ENCODE measurements around the gene YLPM1.

The YLPM1 gene

GRCh38 chr14:74840603-74841030 lies 77.5 kb downstream of the YLPM1 start:
- Histone ChIP-seq H3K9ac (ENCODE audit: low read depth, low read length, poor library complexity, severe bottlenecking) (no peak overlapping the region), H3K9me3 (ENCODE audit: insufficient read depth, low read depth, low read length) (no peaks in the 10 kb centered on the region), H3F3A (ENCODE audit: low read depth) (peaks cover 3% of the 10 kb centered on the region; the same call in 1 of the 2 replicates), H3K4me3 (ENCODE audit: low read length, poor library complexity, severe bottlenecking) (no peak overlapping the region), H2AFZ (ENCODE audit: low read length) (no peak overlapping the region), H3K4me2 (ENCODE audit: low read depth, low read length, poor library complexity, severe bottlenecking) (no peak overlapping the region), H4K20me1 (ENCODE audit: insufficient read depth, low read length, poor library complexity, severe bottlenecking) (no peaks in the 10 kb centered on the region), H3K27me3 (ENCODE audit: insufficient read depth, low read length, poor library complexity, severe bottlenecking) (no peaks in the 10 kb centered on the region), H3K4me1 (ENCODE audit: insufficient read depth, low read length, poor library complexity, severe bottlenecking) (peaks cover 4% of the 10 kb centered on the region), H3K36me3 (ENCODE audit: insufficient read depth, low read length) (peaks cover 23% of the 10 kb centered on the region), H3K79me2 (ENCODE audit: insufficient read depth, low read length) (no peaks in the 10 kb centered on the region), H3K9me2 (replicated peaks; ENCODE audit: low read depth, low read length) (no peaks in the 10 kb centered on the region)
- TF ChIP-seq CTCF (conservative IDR thresholded peaks at IDR 0.05; ENCODE audit: low read length) (no peak), EZH2phosphoT487 (IDR thresholded peaks at IDR 0.05; ENCODE audit: borderline replicate concordance) (no peak)

- TF ChIP-seq EZH2phosphoT487 (IDR thresholded peaks at IDR 0.05; ENCODE audit: borderline replicate concordance) (no peak), CTCF (conservative IDR thresholded peaks at IDR 0.05; ENCODE audit: low read length) (no peak)
- H3K9me2 ChIP-seq (replicated peaks; ENCODE audit: low read depth, low read length) = no peaks in the 10 kb centered on the region
- H2AFZ ChIP-seq (ENCODE audit: low read length) = no peak overlapping the region
- no peaks in the 10 kb centered on the region for H3K79me2 ChIP-seq (ENCODE audit: insufficient read depth, low read length)
- H3K4me1 ChIP-seq (ENCODE audit: insufficient read depth, low read length, poor library complexity, severe bottlenecking) = peaks cover 4% of the 10 kb centered on the region
- no peaks in the 10 kb centered on the region for H3K9me3 ChIP-seq (ENCODE audit: insufficient read depth, low read depth, low read length)
- H3K9ac ChIP-seq (ENCODE audit: low read depth, low read length, poor library complexity, severe bottlenecking) = no peak overlapping the region
- peaks cover 3% of the 10 kb centered on the region; the same call in 1 of the 2 replicates for H3F3A ChIP-seq (ENCODE audit: low read depth)
- H4K20me1 ChIP-seq (ENCODE audit: insufficient read depth, low read length, poor library complexity, severe bottlenecking) = no peaks in the 10 kb centered on the region
- no peaks in the 10 kb centered on the region for H3K27me3 ChIP-seq (ENCODE audit: insufficient read depth, low read length, poor library complexity, severe bottlenecking)
- H3K4me3 ChIP-seq (ENCODE audit: low read length, poor library complexity, severe bottlenecking) = no peak overlapping the region
- H3K36me3 ChIP-seq (ENCODE audit: insufficient read depth, low read length) = peaks cover 14% of the 10 kb centered on the region; the same call in 1 of the 2 replicates
- no peak overlapping the region for H3K4me2 ChIP-seq (ENCODE audit: low read depth, low read length, poor library complexity, severe bottlenecking)
Observed at GRCh38 chr14:74841230-74842207, 78.4 kb downstream of the YLPM1 start.

- H3K4me2 ChIP-seq (ENCODE audit: low read depth, low read length, poor library complexity, severe bottlenecking) = no peak overlapping the region
- no peak overlapping the region for H2AFZ ChIP-seq (ENCODE audit: low read length)
- H3K9me3 ChIP-seq (ENCODE audit: insufficient read depth, low read depth, low read length) = no peaks in the 10 kb centered on the region
- TF ChIP-seq CTCF (conservative IDR thresholded peaks at IDR 0.05; ENCODE audit: low read length) = no peak
- TF ChIP-seq EZH2phosphoT487 (IDR thresholded peaks at IDR 0.05; ENCODE audit: borderline replicate concordance) = no peak
- H3K36me3 ChIP-seq (ENCODE audit: insufficient read depth, low read length) = peaks cover 7% of the 10 kb centered on the region; the same call in 1 of the 2 replicates
- no peak overlapping the region for H3K9ac ChIP-seq (ENCODE audit: low read depth, low read length, poor library complexity, severe bottlenecking)
- no peaks in the 10 kb centered on the region for H4K20me1 ChIP-seq (ENCODE audit: insufficient read depth, low read length, poor library complexity, severe bottlenecking)
- no peaks in the 10 kb centered on the region for H3K4me1 ChIP-seq (ENCODE audit: insufficient read depth, low read length, poor library complexity, severe bottlenecking)
- no peaks in the 10 kb centered on the region for H3F3A ChIP-seq (ENCODE audit: low read depth)
- H3K9me2 ChIP-seq (replicated peaks; ENCODE audit: low read depth, low read length) = no peaks in the 10 kb centered on the region
- H3K4me3 ChIP-seq (ENCODE audit: low read length, poor library complexity, severe bottlenecking) = no peak overlapping the region
- no peaks in the 10 kb centered on the region for H3K79me2 ChIP-seq (ENCODE audit: insufficient read depth, low read length)
- H3K27me3 ChIP-seq (ENCODE audit: insufficient read depth, low read length, poor library complexity, severe bottlenecking) = no peaks in the 10 kb centered on the region
Observed at GRCh38 chr14:74843653-74844052, 80.5 kb downstream of the YLPM1 start.
